SK-N-SH (cell line): Measurements from ENCODE around the gene HIPK1. TPM values are rescaled to one million over a fixed set of nuclear protein-coding genes. Genes with fewer than 3 reads are reported as not detected.

Experiments
- CTCF ChIA-PET: fragments of 300-600, 350-600 bp; formaldehyde crosslinking; extraction: SDS; loops from one replicate; lab custom pipeline; 2021; lab: Yijun Ruan, JAX
- POLR2A ChIA-PET: fragments of 350-600 bp; sonication (Branson Sonifier 250); formaldehyde crosslinking; extraction: SDS; loops from one replicate; lab custom pipeline; 2020; ENCODE audit warnings: antibody characterized with exemption, inconsistent platforms; lab: Yijun Ruan, JAX
- DNase-seq: peaks from one replicate; pipeline ENCODE4 v3.0.0; 2012
- H2AFZ ChIP-seq: fragments of 200-600 bp; sonication (generic); 2 replicates; pipeline ENCODE4 v1.8.1; 2016; ENCODE audit warnings: antibody characterized with exemption, mild to moderate bottlenecking, low read depth
- H3F3A ChIP-seq: fragments of 200-600 bp; sonication (generic); replicated peaks from 2 replicates; pipeline ENCODE3; 2016; ENCODE audit warnings: antibody characterized with exemption, mild to moderate bottlenecking; ENCODE audit not compliant: insufficient read depth
- H3K27ac ChIP-seq, 2 experiments: fragments of 200-500 bp in 1 of 2; fragments of 200-600 bp in 1 of 2; sonication (Bioruptor generic) in 1 of 2; sonication (generic), shearing (Covaris generic) in 1 of 2; 2 replicates each; pipeline versions ENCODE4 v1.5.1 to v1.6.1; 2014 to 2016; ENCODE audit warnings: low read depth in 2 of 2, inconsistent platforms in 1 of 2, low read length in 1 of 2, mild to moderate bottlenecking in 1 of 2, mixed read lengths in 1 of 2
- H3K27me3 ChIP-seq: fragments of 200-600 bp; sonication (generic), shearing (Covaris generic); 2 replicates; pipeline ENCODE4 v1.6.1; 2016; ENCODE audit warnings: mixed run types; ENCODE audit not compliant: insufficient read depth
- H3K36me3 ChIP-seq, 2 experiments: fragments of 200-500 bp in 1 of 2; fragments of 200-600 bp in 1 of 2; sonication (Bioruptor generic) in 1 of 2; sonication (generic) in 1 of 2; replicated peaks in 1 of 2; 2 replicates each; pipeline versions ENCODE3 to v1.5.1; 2014 to 2016; ENCODE audit warnings: low read length in 1 of 2, mild to moderate bottlenecking in 1 of 2; ENCODE audit not compliant: insufficient read depth in 2 of 2, control insufficient read depth in 1 of 2
- H3K4me1 ChIP-seq, 2 experiments: fragments of 200-500 bp in 1 of 2; fragments of 200-600 bp in 1 of 2; sonication (Bioruptor generic) in 1 of 2; sonication (generic), shearing (Covaris generic) in 1 of 2; 2 replicates each; pipeline versions ENCODE4 v1.5.1 to v1.6.1; 2014 to 2016; ENCODE audit warnings: low read depth in 1 of 2, low read length in 1 of 2, mixed run types in 1 of 2; ENCODE audit not compliant: insufficient read depth in 2 of 2, control insufficient read depth in 1 of 2
- H3K4me2 ChIP-seq: fragments of 200-600 bp; sonication (generic), shearing (Covaris generic); 2 replicates; pipeline ENCODE4 v1.6.1; 2017; ENCODE audit warnings: mixed run types
- H3K4me3 ChIP-seq, 2 experiments: fragments of 200-500 bp in 1 of 2; fragments of 200-600 bp in 1 of 2; sonication (Bioruptor generic) in 1 of 2; sonication (generic), shearing (Covaris generic) in 1 of 2; 2 replicates each; pipeline versions ENCODE4 v1.5.1 to v1.8.1; 2014 to 2016; ENCODE audit warnings: low read depth in 2 of 2, inconsistent platforms in 1 of 2, low read length in 1 of 2, mild to moderate bottlenecking in 1 of 2, mixed read lengths in 1 of 2, moderate library complexity in 1 of 2
- H3K79me2 ChIP-seq: fragments of 200-600 bp; sonication (generic); 2 replicates; pipeline ENCODE4 v1.8.1; 2017; ENCODE audit warnings: mild to moderate bottlenecking; ENCODE audit not compliant: insufficient read depth
- H3K9ac ChIP-seq: fragments of 200-600 bp; sonication (generic); 2 replicates; pipeline ENCODE4 v1.6.1; 2017; ENCODE audit warnings: mixed run types
- H3K9me2 ChIP-seq: fragments of 200-600 bp; sonication (generic); 2 replicates; pipeline ENCODE4 v1.6.1; 2017; ENCODE audit warnings: mixed run types
- H3K9me3 ChIP-seq: fragments of 200-600 bp; sonication (generic); 2 replicates; pipeline ENCODE4 v1.6.1; 2017; ENCODE audit warnings: mixed run types, mild to moderate bottlenecking, moderate library complexity
- H4K20me1 ChIP-seq: fragments of 200-600 bp; sonication (generic); 2 replicates; pipeline ENCODE4 v1.6.1; 2017; ENCODE audit warnings: mild to moderate bottlenecking, mixed run types; ENCODE audit not compliant: insufficient read depth
- CHD2 ChIP-seq: fragments of 150-350 bp; IDR thresholded peaks from 2 replicates; pipeline ENCODE4 v1.6.1; 2018; ENCODE audit warnings: low read length; ENCODE audit not compliant: partially characterized antibody
- CTCF ChIP-seq: fragments of 200-600 bp; sonication (generic); IDR thresholded peaks from 2 replicates; pipeline ENCODE4 v1.6.1; 2017; ENCODE audit warnings: antibody characterized with exemption, mild to moderate bottlenecking, moderate library complexity
- ELF1 ChIP-seq: IDR thresholded peaks from 2 replicates; pipeline ENCODE4 v1.4.0; 2012
- EZH2phosphoT487 ChIP-seq: fragments of 200-600 bp; sonication (generic); IDR thresholded peaks from 2 replicates; pipeline ENCODE4 v1.6.1; 2017; ENCODE audit warnings: low read depth, mixed run types, mild to moderate bottlenecking, antibody characterized with exemption, moderate library complexity, borderline replicate concordance
- FOSL2 ChIP-seq: IDR thresholded peaks from 2 replicates; pipeline ENCODE4 v1.4.0; 2012; ENCODE audit warnings: low read depth, mild to moderate bottlenecking, moderate library complexity, borderline replicate concordance
- GATA2 ChIP-seq: sonication (generic); formaldehyde crosslinking; IDR thresholded peaks from 2 replicates; pipeline ENCODE4 v1.5.0; 2020; ENCODE audit warnings: mild to moderate bottlenecking, missing genetic modification reagents
- JUND ChIP-seq: IDR thresholded peaks from 2 replicates; pipeline ENCODE4 v1.4.0; 2012
- MAX ChIP-seq: IDR thresholded peaks from 2 replicates; pipeline ENCODE4 v1.4.0; 2012; ENCODE audit warnings: low read depth
- MEF2A ChIP-seq: IDR thresholded peaks from 2 replicates; pipeline ENCODE4 v1.4.0; 2012; ENCODE audit warnings: low read depth, borderline replicate concordance
- MXI1 ChIP-seq: IDR thresholded peaks from 2 replicates; pipeline ENCODE4 v1.6.1; 2012; ENCODE audit warnings: mild to moderate bottlenecking, low read depth, low read length, improper control_type of control experiment
- NFIC ChIP-seq: IDR thresholded peaks from 2 replicates; pipeline ENCODE4 v1.4.0; 2012; ENCODE audit warnings: borderline replicate concordance
- NRF1 ChIP-seq: IDR thresholded peaks from 2 replicates; pipeline ENCODE4 v1.6.1; 2012; ENCODE audit warnings: low read depth, mild to moderate bottlenecking, low read length
- POLR2AphosphoS5 ChIP-seq: IDR thresholded peaks from 2 replicates; pipeline ENCODE4 v1.6.1; 2012; ENCODE audit warnings: low read depth, low read length
- RAD21 ChIP-seq: IDR thresholded peaks from 2 replicates; pipeline ENCODE4 v1.6.1; 2012; ENCODE audit warnings: mild to moderate bottlenecking, low read length
- RCOR1 ChIP-seq: fragments of 150-350 bp; IDR thresholded peaks from 2 replicates; pipeline ENCODE4 v1.6.1; 2017; ENCODE audit warnings: antibody characterized with exemption, low read length
- REST ChIP-seq: IDR thresholded peaks from 2 replicates; pipeline ENCODE4 v1.6.1; 2012; ENCODE audit warnings: mild to moderate bottlenecking, low read depth, low read length, moderate library complexity
- RFX5 ChIP-seq: IDR thresholded peaks from 2 replicates; pipeline ENCODE4 v1.6.1; 2012; ENCODE audit warnings: mild to moderate bottlenecking, improper control_type of control experiment, low read length
- RXRA ChIP-seq: IDR thresholded peaks from 2 replicates; pipeline ENCODE4 v1.4.0; 2012; ENCODE audit warnings: low read depth, mild to moderate bottlenecking, borderline replicate concordance
- SIN3A ChIP-seq: IDR thresholded peaks from 2 replicates; pipeline ENCODE4 v1.6.1; 2012; ENCODE audit warnings: low read depth, mild to moderate bottlenecking, low read length, moderate library complexity, borderline replicate concordance
- SMC3 ChIP-seq: IDR thresholded peaks from 2 replicates; pipeline ENCODE4 v1.6.1; 2012; ENCODE audit warnings: low read depth, low read length, improper control_type of control experiment
- TAF1 ChIP-seq: IDR thresholded peaks from 2 replicates; pipeline ENCODE4 v1.6.1; 2012; ENCODE audit warnings: low read depth, mild to moderate bottlenecking, low read length, moderate library complexity, borderline replicate concordance
- TCF12 ChIP-seq: IDR thresholded peaks from 2 replicates; pipeline ENCODE4 v1.4.0; 2012
- TEAD4 ChIP-seq: IDR thresholded peaks from 2 replicates; pipeline ENCODE4 v1.4.0; 2012; ENCODE audit warnings: mild to moderate bottlenecking, borderline replicate concordance; ENCODE audit not compliant: insufficient read depth
- USF2 ChIP-seq: fragments of 150-350 bp; IDR thresholded peaks from 2 replicates; pipeline ENCODE4 v1.6.1; 2017; ENCODE audit warnings: antibody characterized with exemption, low read length, low read depth, borderline replicate concordance
- WGBS: methylation state at CpG from one replicate; pipeline ENCODE4 v1.1.6; 2017; ENCODE audit warnings: low lambda C conversion rate; 5-methylcytosine and 5-hydroxymethylcytosine counted together
- polyA plus RNA-seq, 3 experiments: library from polyadenylated mRNA; depleted of rRNA; stranded (reverse); fragments of >200 nt; gene quantifications; 2 replicates each; pipeline ENCODE4 v1.2.3, GENCODE V29; 2012

Gene HIPK1
- polyA plus RNA-seq, 1 of the 3 experiments (the other 2 are of a cell fraction) = 7.1 TPM

GRCh38 chr1:114022877-114023276, 93.8 kb downstream of the HIPK1 start:
- Histone ChIP-seq H4K20me1 (no peaks in the 10 kb centered on the region), H3K36me3 (no peaks in the 10 kb centered on the region), H3K4me3 (no peak overlapping the region), H2AFZ (no peak overlapping the region), H3K4me2 (no peak overlapping the region), H3F3A (no peaks in the 10 kb centered on the region), H3K4me1 (no peaks in the 10 kb centered on the region), H3K9ac (no peak overlapping the region), H3K9me3 (no peaks in the 10 kb centered on the region), H3K9me2 (no peaks in the 10 kb centered on the region), H3K27ac (no peak overlapping the region), H3K27me3 (no peaks in the 10 kb centered on the region), H3K79me2 (no peaks in the 10 kb centered on the region)
- WGBS = 86% methylated on average over 2 of the region's 2 CpGs
- no peak for TF ChIP-seq ELF1
- TF ChIP-seq FOSL2 = no peak
- no peak for TF ChIP-seq CTCF
- no peak for TF ChIP-seq MXI1
- TF ChIP-seq RAD21 = no peak
- TF ChIP-seq TAF1 = no peak
- no peak for DNase-seq
- POLR2A ChIA-PET = no interaction called here
- CTCF ChIA-PET = no interaction called here

- Histone ChIP-seq H3K36me3 (no peaks in the 10 kb centered on the region), H3K79me2 (no peaks in the 10 kb centered on the region), H2AFZ (no peak overlapping the region), H3K9me2 (no peaks in the 10 kb centered on the region), H3F3A (no peaks in the 10 kb centered on the region), H3K27ac (no peak overlapping the region), H3K4me3 (no peak overlapping the region), H3K9ac (no peak overlapping the region), H3K9me3 (no peaks in the 10 kb centered on the region), H3K4me2 (no peak overlapping the region), H4K20me1 (no peaks in the 10 kb centered on the region), H3K4me1 (no peaks in the 10 kb centered on the region), H3K27me3 (no peaks in the 10 kb centered on the region)
- WGBS = 89% methylated on average over 6 of the region's 6 CpGs
- POLR2A ChIA-PET = no interaction called here
- no peak for DNase-seq
- TF ChIP-seq RFX5 (no peak), GATA2 (CRISPR knock-in tag) (no peak), SMC3 (no peak), NFIC (no peak), MAX (no peak), JUND (no peak), FOSL2 (no peak), CHD2 (no peak), MEF2A (no peak), RCOR1 (no peak), REST (no peak), ELF1 (no peak), NRF1 (no peak), RXRA (no peak), TCF12 (no peak), SIN3A (no peak), TEAD4 (no peak), EZH2phosphoT487 (no peak), POLR2AphosphoS5 (no peak), USF2 (no peak)
- CTCF ChIA-PET = no interaction called here
Observed at GRCh38 chr1:114023377-114023776, 94.3 kb downstream of the HIPK1 start.
